ENCODE data around the gene STXBP5L. TPM values are rescaled to one million over a fixed set of nuclear protein-coding genes. Genes with fewer than 3 reads are reported as not detected.

The STXBP5L gene
- total RNA-seq, 6 experiments from 2014 or later, result not detected

- Histone ChIP-seq H3K9me3 (no peaks in the 10 kb centered on the region), H3K4me3 (no peak overlapping the region), H3K27me3 (no peaks in the 10 kb centered on the region), H3K4me1 (no peaks in the 10 kb centered on the region), H3K27ac (no peak overlapping the region), H3K36me3 (no peaks in the 10 kb centered on the region)
- TF ChIP-seq CTCF (IDR thresholded peaks at IDR 0.05) (no peak), POLR2A (IDR thresholded peaks at IDR 0.05) (no peak)
- DNase-seq (no peak), ATAC-seq (no peak)
- intact Hi-C loops (cut with DNase I), result no loop called here
- WGBS (ENCODE audit: insufficient coverage, low coverage, low lambda C conversion rate, missing lambda C conversion rate), result 40% methylated on average over 1 of the region's 1 CpG
Observed at GRCh38 chr3:120926146-120926545, 18.1 kb downstream of the STXBP5L start.

- ATAC-seq (no peak), DNase-seq (no peak)
- intact Hi-C loops (cut with DNase I), result no loop called here
- no peak overlapping the region for H3K27ac ChIP-seq
- no peaks in the 10 kb centered on the region for H3K27me3 ChIP-seq
- no peaks in the 10 kb centered on the region for H3K9me3 ChIP-seq
- 60% methylated on average over 1 of the region's 1 CpG for WGBS (ENCODE audit: insufficient coverage, low coverage, low lambda C conversion rate, missing lambda C conversion rate)
- H3K36me3 ChIP-seq, result no peaks in the 10 kb centered on the region
- H3K4me3 ChIP-seq, result no peak overlapping the region
- no peaks in the 10 kb centered on the region for H3K4me1 ChIP-seq
- TF ChIP-seq CTCF (IDR thresholded peaks at IDR 0.05), result no peak
- TF ChIP-seq POLR2A (IDR thresholded peaks at IDR 0.05), result no peak
Observed at GRCh38 chr3:120928991-120929390, 21.0 kb downstream of the STXBP5L start.

- H3K4me3 ChIP-seq, result no peak overlapping the region
- WGBS (ENCODE audit: insufficient coverage, low coverage, low lambda C conversion rate, missing lambda C conversion rate), result 27% methylated on average over 2 of the region's 2 CpGs
- ATAC-seq (no peak), DNase-seq (no peak)
- no peak overlapping the region for H3K27ac ChIP-seq
- H3K36me3 ChIP-seq, result no peaks in the 10 kb centered on the region
- no peak for TF ChIP-seq POLR2A (IDR thresholded peaks at IDR 0.05)
- no peak for TF ChIP-seq CTCF (IDR thresholded peaks at IDR 0.05)
- no peaks in the 10 kb centered on the region for H3K27me3 ChIP-seq
- H3K4me1 ChIP-seq, result no peaks in the 10 kb centered on the region
- H3K9me3 ChIP-seq, result no peaks in the 10 kb centered on the region
- intact Hi-C loops (cut with DNase I), result no loop called here
Observed at GRCh38 chr3:120931593-120931992, 23.6 kb downstream of the STXBP5L start.

GRCh38 chr3:120956143-120956542 is 48.1 kb downstream of the STXBP5L start:
- Histone ChIP-seq H3K4me3 (no peak overlapping the region), H3K9me3 (no peaks in the 10 kb centered on the region), H3K4me1 (no peaks in the 10 kb centered on the region), H3K27ac (no peak overlapping the region), H3K36me3 (no peaks in the 10 kb centered on the region), H3K27me3 (no peaks in the 10 kb centered on the region)
- no peak for ATAC-seq
- intact Hi-C loops (cut with DNase I), result no loop called here
- TF ChIP-seq CTCF (IDR thresholded peaks at IDR 0.05) (no peak), POLR2A (IDR thresholded peaks at IDR 0.05) (no peak)
- WGBS (ENCODE audit: insufficient coverage, low coverage, low lambda C conversion rate, missing lambda C conversion rate), result 40% methylated on average over 3 of the region's 3 CpGs
- no peak for DNase-seq
